IPS-18a (cell line): ENCODE measurements around the gene TIAM2.
A peak's percentile ranks its signal among the peaks of the same experiment; 100 is the strongest.
"Not testable (repeated sequence)": the region's sequence is repeated elsewhere in the genome, so short reads cannot be mapped to it uniquely, and the experiment has no call there.

ENCODE experiments used
- H3K27ac ChIP-seq: one replicate; pipeline ENCODE4 v1.5.1; 2013; ENCODE audit warnings: low read length
- H3K27me3 ChIP-seq: one replicate; pipeline ENCODE4 v1.6.1; 2013; ENCODE audit warnings: mild to moderate bottlenecking, low read length; ENCODE audit not compliant: control insufficient read depth, insufficient read depth
- H3K36me3 ChIP-seq: one replicate; pipeline ENCODE4 v1.6.1; 2013; ENCODE audit warnings: low read depth, low read length; ENCODE audit not compliant: control insufficient read depth
- H3K4me1 ChIP-seq: one replicate; pipeline ENCODE4 v1.6.1; 2013; ENCODE audit warnings: low read depth, low read length; ENCODE audit not compliant: control insufficient read depth
- H3K4me3 ChIP-seq: one replicate; pipeline ENCODE4 v1.5.1; 2013; ENCODE audit warnings: low read length
- H3K9ac ChIP-seq: one replicate; pipeline ENCODE4 v1.6.1; 2013; ENCODE audit warnings: mild to moderate bottlenecking, low read length, moderate library complexity
- H3K9me3 ChIP-seq: one replicate; pipeline ENCODE4 v1.6.1; 2013; ENCODE audit warnings: low read depth, low read length; ENCODE audit not compliant: control insufficient read depth

TIAM2 gene

GRCh38 chr6:155183095-155183494 is 188.0 kb downstream of the TIAM2 start:
- Histone ChIP-seq H3K9ac (no peak overlapping the region), H3K27ac (no peak overlapping the region), H3K4me3 (no peak overlapping the region)

GRCh38 chr6:155185041-155185440 is 189.9 kb downstream of the TIAM2 start:
- H3K4me1 ChIP-seq = peaks cover 19% of the 10 kb centered on the region

More at GRCh38 chr6:155183095-155183494, 188.0 kb downstream of the TIAM2 start:
- H3K9me3 ChIP-seq = no peaks in the 10 kb centered on the region
- H3K36me3 ChIP-seq = peaks cover 9% of the 10 kb centered on the region
- no peaks in the 10 kb centered on the region for H3K27me3 ChIP-seq
- H3K4me1 ChIP-seq = peaks cover 19% of the 10 kb centered on the region

GRCh38 chr6:155185544-155185943 is 190.4 kb downstream of the TIAM2 start:
- Histone ChIP-seq H3K4me1 (peaks cover 19% of the 10 kb centered on the region), H3K4me3 (no peak overlapping the region), H3K9me3 (no peaks in the 10 kb centered on the region), H3K27me3 (no peaks in the 10 kb centered on the region), H3K27ac (peak overlapping the region; percentile 37), H3K36me3 (peaks cover 3% of the 10 kb centered on the region), H3K9ac (no peak overlapping the region)

More at GRCh38 chr6:155185041-155185440, 189.9 kb downstream of the TIAM2 start:
- H3K9me3 ChIP-seq, H3K27me3 ChIP-seq, H3K36me3 ChIP-seq, H3K9ac ChIP-seq, H3K27ac ChIP-seq, H3K4me3 ChIP-seq: not testable (repeated sequence)

GRCh38 chr6:155186052-155186658 is 191.0 kb downstream of the TIAM2 start:
- peak overlapping the region; percentile 9 for H3K9ac ChIP-seq
- H3K36me3 ChIP-seq = peaks cover 1% of the 10 kb centered on the region
- H3K27me3 ChIP-seq = no peaks in the 10 kb centered on the region
- H3K27ac ChIP-seq = peak overlapping the region; percentile 37
- H3K4me1 ChIP-seq = peaks cover 19% of the 10 kb centered on the region
- no peak overlapping the region for H3K4me3 ChIP-seq
- H3K9me3 ChIP-seq = no peaks in the 10 kb centered on the region

GRCh38 chr6:155187106-155187505 is 192.0 kb downstream of the TIAM2 start:
- Histone ChIP-seq H3K27me3 (no peaks in the 10 kb centered on the region), H3K9me3 (no peaks in the 10 kb centered on the region), H3K27ac (no peak overlapping the region), H3K4me3 (no peak overlapping the region), H3K4me1 (peaks cover 19% of the 10 kb centered on the region), H3K9ac (no peak overlapping the region), H3K36me3 (no peaks in the 10 kb centered on the region)

GRCh38 chr6:155187994-155188706 is 193.0 kb downstream of the TIAM2 start:
- no peaks in the 10 kb centered on the region for H3K36me3 ChIP-seq
- H3K4me3 ChIP-seq = no peak overlapping the region
- no peak overlapping the region for H3K9ac ChIP-seq
- H3K27ac ChIP-seq = no peak overlapping the region
- H3K9me3 ChIP-seq = no peaks in the 10 kb centered on the region
- peaks cover 19% of the 10 kb centered on the region for H3K4me1 ChIP-seq
- no peaks in the 10 kb centered on the region for H3K27me3 ChIP-seq

GRCh38 chr6:155188707-155189496 is 193.8 kb downstream of the TIAM2 start:
- Histone ChIP-seq H3K9ac (no peak overlapping the region), H3K36me3 (no peaks in the 10 kb centered on the region), H3K4me3 (no peak overlapping the region), H3K9me3 (no peaks in the 10 kb centered on the region), H3K4me1 (peaks cover 19% of the 10 kb centered on the region), H3K27me3 (no peaks in the 10 kb centered on the region), H3K27ac (no peak overlapping the region)

- no peak overlapping the region for H3K27ac ChIP-seq
Measured at GRCh38 chr6:155190677-155191076, 195.6 kb downstream of the TIAM2 start.

GRCh38 chr6:155193526-155193925 is 198.4 kb downstream of the TIAM2 start:
- Histone ChIP-seq H3K27me3 (no peaks in the 10 kb centered on the region), H3K4me1 (no peaks in the 10 kb centered on the region), H3K27ac (no peak overlapping the region), H3K9me3 (no peaks in the 10 kb centered on the region), H3K9ac (no peak overlapping the region), H3K36me3 (no peaks in the 10 kb centered on the region), H3K4me3 (no peak overlapping the region)

More at GRCh38 chr6:155190677-155191076, 195.6 kb downstream of the TIAM2 start:
- Histone ChIP-seq H3K9me3 (no peaks in the 10 kb centered on the region), H3K4me3 (no peak overlapping the region), H3K9ac (no peak overlapping the region), H3K4me1 (peaks cover 16% of the 10 kb centered on the region), H3K27me3 (no peaks in the 10 kb centered on the region), H3K36me3 (no peaks in the 10 kb centered on the region)

GRCh38 chr6:155194399-155194798 is 199.3 kb downstream of the TIAM2 start:
- H3K36me3 ChIP-seq = no peaks in the 10 kb centered on the region
- no peak overlapping the region for H3K4me3 ChIP-seq
- no peaks in the 10 kb centered on the region for H3K4me1 ChIP-seq
- H3K9me3 ChIP-seq = no peaks in the 10 kb centered on the region
- H3K27ac ChIP-seq = no peak overlapping the region
- no peaks in the 10 kb centered on the region for H3K27me3 ChIP-seq
- H3K9ac ChIP-seq = no peak overlapping the region

GRCh38 chr6:155195903-155196302 is 200.8 kb downstream of the TIAM2 start:
- no peak overlapping the region for H3K27ac ChIP-seq
- no peaks in the 10 kb centered on the region for H3K4me1 ChIP-seq
- H3K4me3 ChIP-seq = no peak overlapping the region
- H3K9me3 ChIP-seq = no peaks in the 10 kb centered on the region
- no peak overlapping the region for H3K9ac ChIP-seq
- H3K27me3 ChIP-seq = no peaks in the 10 kb centered on the region
- H3K36me3 ChIP-seq = no peaks in the 10 kb centered on the region
